ENCODE results near the gene CHST13.

The CHST13 gene

DNA sequence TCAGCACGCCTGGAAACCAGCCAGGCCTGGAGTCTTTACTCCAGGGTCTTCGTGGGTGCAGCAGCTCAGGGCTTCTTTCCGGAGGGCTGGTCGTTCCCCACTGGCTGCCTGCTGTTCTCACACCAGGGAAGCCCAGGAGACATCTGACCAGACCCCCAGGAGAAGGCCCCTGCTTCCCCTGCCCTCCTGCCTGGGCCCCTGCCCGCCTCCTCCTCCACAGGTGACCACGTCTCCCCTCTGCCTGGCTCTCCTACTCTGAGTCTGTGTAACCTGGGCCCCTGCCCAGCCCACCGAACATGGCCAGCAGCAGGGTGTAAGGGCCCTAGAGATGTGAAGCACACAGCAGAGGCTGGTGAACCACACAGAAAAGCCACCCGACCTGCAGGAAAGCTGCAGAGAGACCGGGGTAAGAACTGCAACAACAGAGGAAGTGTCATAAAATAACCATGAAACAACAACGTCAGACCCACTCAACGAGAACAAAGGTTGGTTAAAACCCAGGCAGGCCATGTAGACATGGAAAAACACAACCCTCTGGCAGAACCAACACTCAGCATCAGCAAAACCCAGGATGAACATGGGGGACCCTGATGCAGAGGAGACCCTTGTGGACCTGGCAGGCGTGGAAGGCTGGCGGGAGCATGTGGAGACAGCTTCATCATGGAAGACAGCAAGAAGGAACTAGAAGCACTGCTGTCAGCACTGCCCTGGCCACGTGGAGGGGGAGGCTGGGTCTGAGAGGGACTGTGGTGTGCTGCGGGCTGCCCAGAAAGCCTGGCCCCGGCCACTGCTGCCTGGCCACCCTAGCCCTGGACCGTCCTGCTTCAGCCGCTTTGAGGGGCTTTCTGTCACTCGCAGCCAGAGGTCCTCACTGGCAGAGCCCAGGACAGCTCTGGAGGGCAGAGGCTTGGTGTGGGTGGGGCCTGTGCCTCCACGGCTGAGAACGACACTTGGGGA, 26.8 kb upstream of the CHST13 start:
- no peak overlapping the region for H3K14ac ChIP-seq (ENCODE audit: low read length in 2 of 2)
- no peak overlapping the region for H2AK5ac ChIP-seq (ENCODE audit: low read length, severe bottlenecking)
- H2BK12ac ChIP-seq (ENCODE audit: low read length in 2 of 2): no peak overlapping the region
- H3K9me3 ChIP-seq (ENCODE audit: control insufficient read depth, low read length): no peaks in the 10 kb centered on the region
- no peak overlapping the region for H3K4ac ChIP-seq (ENCODE audit: low read depth in 1 of 2, low read length in 2 of 2)
- H2AFZ ChIP-seq (ENCODE audit: low read depth, low read length): no peak overlapping the region
- H3K27ac ChIP-seq (ENCODE audit: low read length, poor library complexity, severe bottlenecking): no peak overlapping the region
- H2BK120ac ChIP-seq (ENCODE audit: low read depth, low read length): no peak overlapping the region
- H3K4me2 ChIP-seq (ENCODE audit: low read length, poor library complexity, severe bottlenecking): no peak overlapping the region
- H3K9ac ChIP-seq (ENCODE audit: low read length): no peak overlapping the region
- no peak overlapping the region for H3K18ac ChIP-seq (ENCODE audit: low read depth in 1 of 2, low read length in 2 of 2)
- H3K23ac ChIP-seq (ENCODE audit: low read length in 2 of 2): no peak overlapping the region
- no peaks in the 10 kb centered on the region for H3K36me3 ChIP-seq (ENCODE audit: control insufficient read depth in 1 of 2, insufficient read depth in 2 of 2, low read depth in 1 of 2, low read length in 2 of 2)
- H3K4me1 ChIP-seq (ENCODE audit: control insufficient read depth, insufficient read depth, low read depth, low read length): peaks cover 2% of the 10 kb centered on the region
- WGBS: 71% methylated on average over 20 of the region's 21 CpGs
- H4K91ac ChIP-seq (ENCODE audit: low read length): no peak overlapping the region
- H3K4me3 ChIP-seq (ENCODE audit: insufficient read depth in 1 of 2, low read depth in 1 of 2, low read length in 2 of 2): no peak overlapping the region
- peaks cover 0 to 18% of the 10 kb centered on the region in 2 experiments for H3K27me3 ChIP-seq (ENCODE audit: control insufficient read depth in 1 of 2, insufficient read depth in 1 of 2, low read length in 2 of 2)
- no peaks in the 10 kb centered on the region for H3K79me1 ChIP-seq (replicated peaks; ENCODE audit: low read length, poor library complexity, severe bottlenecking)
- no peak overlapping the region for H4K8ac ChIP-seq (ENCODE audit: low read length)
- H2BK5ac ChIP-seq (ENCODE audit: low read depth, low read length, poor library complexity, severe bottlenecking): no peak overlapping the region
- DNase-seq: no peak
- no peak overlapping the region for H2BK15ac ChIP-seq (ENCODE audit: low read depth, poor library complexity, severe bottlenecking)

GRCh38 chr3:126497956-126498355, 26.0 kb upstream of the CHST13 start:
- no peak overlapping the region for H3K27ac ChIP-seq (ENCODE audit: low read length, poor library complexity, severe bottlenecking)
- H3K18ac ChIP-seq (ENCODE audit: low read depth in 1 of 2, low read length in 2 of 2): no peak overlapping the region
- peaks cover 2% of the 10 kb centered on the region for H3K4me1 ChIP-seq (ENCODE audit: control insufficient read depth, insufficient read depth, low read depth, low read length)
- H3K36me3 ChIP-seq (ENCODE audit: control insufficient read depth in 1 of 2, insufficient read depth in 2 of 2, low read depth in 1 of 2, low read length in 2 of 2): no peaks in the 10 kb centered on the region
- DNase-seq: no peak
- no peaks in the 10 kb centered on the region for H3K9me3 ChIP-seq (ENCODE audit: control insufficient read depth, low read length)
- H3K4me2 ChIP-seq (ENCODE audit: low read length, poor library complexity, severe bottlenecking): no peak overlapping the region
- H2BK15ac ChIP-seq (ENCODE audit: low read depth, poor library complexity, severe bottlenecking): no peak overlapping the region
- H2BK5ac ChIP-seq (ENCODE audit: low read depth, low read length, poor library complexity, severe bottlenecking): no peak overlapping the region
- H2AK5ac ChIP-seq (ENCODE audit: low read length, severe bottlenecking): no peak overlapping the region
- H3K14ac ChIP-seq (ENCODE audit: low read length in 2 of 2): no peak overlapping the region
- 92% methylated on average over 6 of the region's 6 CpGs for WGBS
- H3K27me3 ChIP-seq (ENCODE audit: control insufficient read depth in 1 of 2, insufficient read depth in 1 of 2, low read length in 2 of 2): peaks cover 0 to 17% of the 10 kb centered on the region in 2 experiments
- no peak overlapping the region for H3K23ac ChIP-seq (ENCODE audit: low read length in 2 of 2)
- H2BK12ac ChIP-seq (ENCODE audit: low read length in 2 of 2): no peak overlapping the region
- H3K79me1 ChIP-seq (replicated peaks; ENCODE audit: low read length, poor library complexity, severe bottlenecking): no peaks in the 10 kb centered on the region
- no peak overlapping the region for H4K91ac ChIP-seq (ENCODE audit: low read length)
- H3K4ac ChIP-seq (ENCODE audit: low read depth in 1 of 2, low read length in 2 of 2): no peak overlapping the region
- no peak overlapping the region for H3K4me3 ChIP-seq (ENCODE audit: insufficient read depth in 1 of 2, low read depth in 1 of 2, low read length in 2 of 2)
- H2AFZ ChIP-seq (ENCODE audit: low read depth, low read length): no peak overlapping the region
- no peak overlapping the region for H2BK120ac ChIP-seq (ENCODE audit: low read depth, low read length)
- no peak overlapping the region for H3K9ac ChIP-seq (ENCODE audit: low read length)
- H4K8ac ChIP-seq (ENCODE audit: low read length): no peak overlapping the region

DNA sequence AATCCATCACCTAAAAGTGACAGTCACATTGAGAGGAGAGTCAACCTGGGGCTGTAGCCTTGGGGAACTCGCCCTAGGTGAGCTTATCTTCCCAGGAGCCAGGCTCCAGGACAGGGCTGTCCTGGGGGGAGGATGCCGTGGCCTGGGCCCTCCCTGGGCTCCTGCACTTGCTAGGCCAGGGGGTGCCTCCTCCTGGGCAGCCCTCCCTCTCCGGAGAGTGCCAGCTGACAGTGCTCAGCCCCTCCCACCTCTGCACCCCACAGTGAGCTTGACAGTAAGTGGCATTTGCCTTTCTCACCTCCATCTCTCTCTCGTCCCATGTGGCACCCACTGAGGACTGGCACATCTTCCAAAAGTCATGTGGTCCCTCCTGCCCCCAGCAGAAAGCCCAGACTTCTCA, 25.5 kb upstream of the CHST13 start:
- Histone ChIP-seq H3K27me3 (ENCODE audit: control insufficient read depth in 1 of 2, insufficient read depth in 1 of 2, low read length in 2 of 2) (peaks cover 0 to 14% of the 10 kb centered on the region in 2 experiments), H2BK15ac (ENCODE audit: low read depth, poor library complexity, severe bottlenecking) (no peak overlapping the region), H3K36me3 (ENCODE audit: control insufficient read depth in 1 of 2, insufficient read depth in 2 of 2, low read depth in 1 of 2, low read length in 2 of 2) (no peaks in the 10 kb centered on the region), H3K9me3 (ENCODE audit: control insufficient read depth, low read length) (no peaks in the 10 kb centered on the region), H2AK5ac (ENCODE audit: low read length, severe bottlenecking) (no peak overlapping the region), H3K14ac (ENCODE audit: low read length in 2 of 2) (no peak overlapping the region), H2BK5ac (ENCODE audit: low read depth, low read length, poor library complexity, severe bottlenecking) (no peak overlapping the region), H3K18ac (ENCODE audit: low read depth in 1 of 2, low read length in 2 of 2) (no peak overlapping the region), H2AFZ (ENCODE audit: low read depth, low read length) (no peak overlapping the region), H2BK12ac (ENCODE audit: low read length in 2 of 2) (no peak overlapping the region), H3K4me2 (ENCODE audit: low read length, poor library complexity, severe bottlenecking) (no peak overlapping the region), H3K4ac (ENCODE audit: low read depth in 1 of 2, low read length in 2 of 2) (no peak overlapping the region), H4K91ac (ENCODE audit: low read length) (no peak overlapping the region), H4K8ac (ENCODE audit: low read length) (no peak overlapping the region), H3K4me3 (ENCODE audit: insufficient read depth in 1 of 2, low read depth in 1 of 2, low read length in 2 of 2) (no peak overlapping the region), H2BK120ac (ENCODE audit: low read depth, low read length) (no peak overlapping the region), H3K4me1 (ENCODE audit: control insufficient read depth, insufficient read depth, low read depth, low read length) (peaks cover 2% of the 10 kb centered on the region), H3K9ac (ENCODE audit: low read length) (no peak overlapping the region), H3K27ac (ENCODE audit: low read length, poor library complexity, severe bottlenecking) (no peak overlapping the region), H3K23ac (ENCODE audit: low read length in 2 of 2) (no peak overlapping the region), H3K79me1 (replicated peaks; ENCODE audit: low read length, poor library complexity, severe bottlenecking) (no peaks in the 10 kb centered on the region)
- no peak for DNase-seq
- 59% methylated on average over 4 of the region's 4 CpGs for WGBS

GRCh38 chr3:126498929-126499328, 25.0 kb upstream of the CHST13 start:
- Histone ChIP-seq H3K18ac (ENCODE audit: low read depth in 1 of 2, low read length in 2 of 2) (no peak overlapping the region), H3K23ac (ENCODE audit: low read length in 2 of 2) (no peak overlapping the region), H3K79me1 (replicated peaks; ENCODE audit: low read length, poor library complexity, severe bottlenecking) (no peaks in the 10 kb centered on the region), H3K27me3 (ENCODE audit: control insufficient read depth in 1 of 2, insufficient read depth in 1 of 2, low read length in 2 of 2) (peaks cover 4 to 18% of the 10 kb centered on the region in 2 experiments), H4K8ac (ENCODE audit: low read length) (no peak overlapping the region), H3K4me1 (ENCODE audit: control insufficient read depth, insufficient read depth, low read depth, low read length) (peaks cover 2% of the 10 kb centered on the region), H2BK5ac (ENCODE audit: low read depth, low read length, poor library complexity, severe bottlenecking) (no peak overlapping the region), H2BK12ac (ENCODE audit: low read length in 2 of 2) (no peak overlapping the region), H2BK15ac (ENCODE audit: low read depth, poor library complexity, severe bottlenecking) (no peak overlapping the region), H3K4me2 (ENCODE audit: low read length, poor library complexity, severe bottlenecking) (no peak overlapping the region), H4K91ac (ENCODE audit: low read length) (no peak overlapping the region), H3K4ac (ENCODE audit: low read depth in 1 of 2, low read length in 2 of 2) (no peak overlapping the region), H2BK120ac (ENCODE audit: low read depth, low read length) (no peak overlapping the region), H3K9ac (ENCODE audit: low read length) (no peak overlapping the region), H3K14ac (ENCODE audit: low read length in 2 of 2) (no peak overlapping the region), H3K27ac (ENCODE audit: low read length, poor library complexity, severe bottlenecking) (no peak overlapping the region), H2AK5ac (ENCODE audit: low read length, severe bottlenecking) (no peak overlapping the region), H3K36me3 (ENCODE audit: control insufficient read depth in 1 of 2, insufficient read depth in 2 of 2, low read depth in 1 of 2, low read length in 2 of 2) (no peaks in the 10 kb centered on the region), H3K4me3 (ENCODE audit: insufficient read depth in 1 of 2, low read depth in 1 of 2, low read length in 2 of 2) (no peak overlapping the region), H2AFZ (ENCODE audit: low read depth, low read length) (no peak overlapping the region), H3K9me3 (ENCODE audit: control insufficient read depth, low read length) (no peaks in the 10 kb centered on the region)
- no peak for DNase-seq
- 73% methylated on average over 10 of the region's 10 CpGs for WGBS

All from mesenchymal stem cell (in vitro differentiated cells and primary cell).